ENCODE results near the gene UBTD2. TPM values are rescaled to one million over a fixed set of nuclear protein-coding genes. Genes with fewer than 3 reads are reported as not detected.

UBTD2 gene
- total RNA-seq, 3 donors from 2014 or later (not counting 1 experiment from before 2014, with no cell fraction given): 1.7 to 3.3 (median 2.6) TPM

- TF ChIP-seq CTCF (IDR thresholded peaks at IDR 0.05): no peak
- H3K9me3 ChIP-seq (ENCODE audit: control insufficient read depth, insufficient read depth, low read length): no peaks in the 10 kb centered on the region
- intact Hi-C loops (cut with micrococcal nuclease): loop anchor here (5.0 to 10.0 kb wide), 3 partner anchors 96 to 213 kb away; partner anchors contain the start of gene STK10
- H3K36me3 ChIP-seq (ENCODE audit: control insufficient read depth, insufficient read depth, low read length): no peaks in the 10 kb centered on the region
- H3K4me3 ChIP-seq (ENCODE audit: low read length): no peak overlapping the region
- H3K27me3 Mint-ChIP-seq (ENCODE audit: low read depth in 2 of 2): no peaks in the 10 kb centered on the region
- 89% methylated on average over 5 of the region's 5 CpGs for WGBS (ENCODE audit: insufficient coverage)
- H3K27ac ChIP-seq (ENCODE audit: low read length): no peak overlapping the region
- H3K4me1 Mint-ChIP-seq: peaks cover 17 to 18% of the 10 kb centered on the region in 2 donors
- H3K4me1 ChIP-seq (ENCODE audit: control insufficient read depth, insufficient read depth, low read length): peaks cover 11% of the 10 kb centered on the region
- no peak overlapping the region for H3K27ac Mint-ChIP-seq
- H3K27me3 ChIP-seq (ENCODE audit: control insufficient read depth, insufficient read depth, low read length): no peaks in the 10 kb centered on the region
- ATAC-seq (no peak), DNase-seq (no peak)
- H3K36me3 Mint-ChIP-seq: no peaks in the 10 kb centered on the region
- no peak overlapping the region for H3K4me3 Mint-ChIP-seq
- H3K9me3 Mint-ChIP-seq: no peaks in the 10 kb centered on the region
Measured at GRCh38 chr5:172280317-172280716, 3.2 kb downstream of the UBTD2 start.

GRCh38 chr5:172278356-172278755 is 5.2 kb downstream of the UBTD2 start:
- no peaks in the 10 kb centered on the region for H3K27me3 ChIP-seq (ENCODE audit: control insufficient read depth, insufficient read depth, low read length)
- H3K27ac ChIP-seq (ENCODE audit: low read length): no peak overlapping the region
- Mint-ChIP-seq H3K36me3 (no peaks in the 10 kb centered on the region), H3K9me3 (no peaks in the 10 kb centered on the region), H3K4me3 (no peak overlapping the region), H3K4me1 (peaks cover 11 to 17% of the 10 kb centered on the region in 2 donors), H3K27me3 (ENCODE audit: low read depth in 2 of 2) (no peaks in the 10 kb centered on the region), H3K27ac (no peak overlapping the region)
- H3K4me3 ChIP-seq (ENCODE audit: low read length): no peak overlapping the region
- intact Hi-C loops (cut with micrococcal nuclease): no loop called here
- no peaks in the 10 kb centered on the region for H3K36me3 ChIP-seq (ENCODE audit: control insufficient read depth, insufficient read depth, low read length)
- no peaks in the 10 kb centered on the region for H3K9me3 ChIP-seq (ENCODE audit: control insufficient read depth, insufficient read depth, low read length)
- no peak for ATAC-seq
- TF ChIP-seq CTCF (IDR thresholded peaks at IDR 0.05): no peak
- no peak for DNase-seq
- H3K4me1 ChIP-seq (ENCODE audit: control insufficient read depth, insufficient read depth, low read length): peaks cover 6% of the 10 kb centered on the region
- 98% methylated on average over 7 of the region's 9 CpGs for WGBS (ENCODE audit: insufficient coverage)

- 94% methylated on average over 3 of the region's 3 CpGs for WGBS (ENCODE audit: insufficient coverage)
- no peaks in the 10 kb centered on the region for H3K4me1 Mint-ChIP-seq
- no peak overlapping the region for H3K27ac Mint-ChIP-seq
- no peaks in the 10 kb centered on the region for H3K9me3 Mint-ChIP-seq
- Histone ChIP-seq H3K9me3 (ENCODE audit: control insufficient read depth, insufficient read depth, low read length) (no peaks in the 10 kb centered on the region), H3K4me3 (ENCODE audit: low read length) (no peak overlapping the region), H3K36me3 (ENCODE audit: control insufficient read depth, insufficient read depth, low read length) (no peaks in the 10 kb centered on the region), H3K27ac (ENCODE audit: low read length) (no peak overlapping the region), H3K27me3 (ENCODE audit: control insufficient read depth, insufficient read depth, low read length) (no peaks in the 10 kb centered on the region), H3K4me1 (ENCODE audit: control insufficient read depth, insufficient read depth, low read length) (no peaks in the 10 kb centered on the region)
- no peaks in the 10 kb centered on the region for H3K36me3 Mint-ChIP-seq
- H3K4me3 Mint-ChIP-seq: no peak overlapping the region
- TF ChIP-seq CTCF (IDR thresholded peaks at IDR 0.05): no peak
- intact Hi-C loops (cut with micrococcal nuclease): no loop called here
- no peaks in the 10 kb centered on the region for H3K27me3 Mint-ChIP-seq (ENCODE audit: low read depth in 2 of 2)
- DNase-seq: no peak
- no peak for ATAC-seq
Measured at GRCh38 chr5:172276214-172276613, 7.3 kb downstream of the UBTD2 start.

All from natural killer cell (primary cell).